Measurements from ENCODE around the gene AP1M2. TPM values are rescaled to one million over a fixed set of nuclear protein-coding genes. Genes with fewer than 3 reads are reported as not detected.
A peak's percentile ranks its signal among the peaks of the same experiment; 100 is the strongest.
"Not testable (repeated sequence)": the region's sequence is repeated elsewhere in the genome, so short reads cannot be mapped to it uniquely, and the experiment has no call there.

AP1M2 gene
- total RNA-seq, 1 experiment from 2014 or later: 154 TPM

DNA sequence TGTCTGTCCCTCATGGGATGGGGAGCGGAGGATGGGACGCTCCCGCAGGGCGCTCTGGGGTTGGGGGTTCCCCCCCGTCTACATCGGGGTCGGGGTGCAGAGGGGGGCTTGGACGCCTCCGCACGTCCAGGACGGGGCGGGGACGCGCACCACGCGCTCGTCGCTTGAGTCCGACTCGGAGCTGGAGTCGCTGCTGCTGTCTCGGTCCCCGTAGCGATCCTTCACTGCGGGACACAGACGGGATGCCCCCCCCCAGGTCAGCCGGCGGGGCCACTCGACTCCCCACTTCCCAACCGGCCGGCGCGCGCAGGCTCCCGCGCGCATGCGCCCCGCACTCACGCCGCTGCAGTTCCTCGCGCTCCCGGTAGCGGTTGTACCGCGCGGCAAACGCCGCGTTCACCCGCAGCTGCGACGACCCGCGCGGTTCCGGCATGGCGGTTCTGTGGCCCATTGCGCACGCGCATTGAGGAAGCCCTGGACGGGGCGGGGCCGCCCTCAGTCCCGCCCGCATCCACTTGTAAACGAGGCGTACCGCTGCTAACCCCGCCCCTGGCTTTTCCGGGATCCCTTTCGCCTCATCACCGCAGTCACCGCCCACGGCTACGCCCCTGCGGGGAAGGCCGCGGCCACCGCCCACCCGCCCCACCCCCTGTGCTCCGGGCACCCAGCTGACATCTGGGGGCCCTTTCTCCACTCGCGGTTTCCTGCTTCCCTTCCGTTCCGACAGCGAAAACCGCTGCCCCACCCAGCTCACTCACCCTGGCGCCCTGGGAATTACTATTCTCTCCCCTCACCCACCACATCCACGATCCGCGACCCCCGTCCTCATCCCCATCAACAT is 21.3 kb downstream of the AP1M2 start, which contains the start of gene KRI1:
TSS of gene KRI1 (minus strand) at position 444 of the 841 bp plus-strand sequence. CDS start at position 433, 11 bp downstream.
- peak; percentile 96 for DNase-seq (ENCODE audit: low spot score)

DNA sequence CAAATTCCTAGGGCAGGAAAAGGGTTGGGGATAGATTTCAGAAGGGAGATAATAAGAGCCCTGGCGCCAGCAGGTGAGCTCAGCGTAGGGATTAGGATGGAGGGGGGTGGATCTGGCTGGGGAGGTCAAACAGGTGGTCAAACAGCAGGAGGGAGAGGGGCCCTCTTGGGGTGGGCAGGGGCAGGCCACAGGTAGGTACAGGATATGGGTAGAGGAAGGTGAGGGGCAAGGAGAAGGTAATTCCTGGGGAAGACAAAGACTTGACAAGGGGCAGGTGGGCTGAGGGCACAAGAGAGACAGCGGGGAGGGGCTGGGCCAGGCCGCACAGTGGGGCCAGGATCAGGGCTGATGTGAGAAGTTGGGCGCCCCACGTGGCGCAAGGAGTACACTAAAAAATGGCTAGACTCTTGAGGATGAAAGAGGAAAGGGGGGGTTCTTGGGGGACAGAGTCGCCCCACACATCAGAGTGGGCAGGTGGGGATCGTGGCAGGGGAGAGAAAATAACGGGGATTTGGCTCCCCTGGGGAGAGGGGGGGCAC is 22.0 kb downstream of the AP1M2 start:
- peak; percentile 59 for DNase-seq (ENCODE audit: low spot score)

DNA sequence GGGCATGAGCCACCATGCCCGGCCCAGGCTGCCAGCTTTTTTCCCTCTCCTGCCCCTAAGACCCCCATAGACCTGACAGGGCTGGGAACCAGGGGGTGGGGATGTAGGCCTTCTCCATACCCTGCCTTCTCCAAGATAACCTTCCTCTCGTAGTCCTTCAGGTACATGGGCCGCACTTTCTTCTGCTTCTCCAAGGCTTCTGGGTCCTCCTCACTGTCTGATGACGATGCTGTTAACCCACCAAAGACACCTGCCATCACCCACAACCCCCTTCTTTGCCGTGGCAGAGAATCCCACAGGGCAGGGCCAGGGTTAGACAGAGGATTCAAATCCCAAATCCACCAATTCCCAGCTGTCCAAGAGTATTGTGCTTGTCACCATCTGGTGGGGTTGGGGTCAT is 24.5 kb downstream of the AP1M2 start:
- no peak for DNase-seq (ENCODE audit: low spot score)

DNA sequence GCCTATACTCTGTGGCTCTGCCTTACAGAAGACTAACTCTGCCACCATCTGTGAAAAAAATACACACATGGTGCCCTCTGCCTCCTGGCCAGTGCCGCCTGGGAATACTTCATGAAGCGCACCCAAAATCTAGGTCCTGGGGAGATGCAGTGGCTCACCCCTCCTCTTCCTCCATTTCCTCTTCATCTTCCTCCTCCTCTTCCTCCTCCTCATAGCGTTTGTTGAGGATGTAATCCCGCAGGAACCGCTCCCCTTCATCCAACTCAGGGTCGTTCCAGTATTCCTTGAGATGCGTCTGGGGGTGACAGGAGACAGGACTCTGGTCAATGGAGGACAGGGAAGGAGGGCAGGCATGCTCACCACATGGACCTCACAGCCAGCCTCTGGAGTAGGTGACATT is 27.0 kb downstream of the AP1M2 start:
- DNase-seq (ENCODE audit: low spot score): no peak

GRCh38 chr19:10557603-10558197 is 29.4 kb downstream of the AP1M2 start:
- DNase-seq (ENCODE audit: low spot score): no peak

DNA sequence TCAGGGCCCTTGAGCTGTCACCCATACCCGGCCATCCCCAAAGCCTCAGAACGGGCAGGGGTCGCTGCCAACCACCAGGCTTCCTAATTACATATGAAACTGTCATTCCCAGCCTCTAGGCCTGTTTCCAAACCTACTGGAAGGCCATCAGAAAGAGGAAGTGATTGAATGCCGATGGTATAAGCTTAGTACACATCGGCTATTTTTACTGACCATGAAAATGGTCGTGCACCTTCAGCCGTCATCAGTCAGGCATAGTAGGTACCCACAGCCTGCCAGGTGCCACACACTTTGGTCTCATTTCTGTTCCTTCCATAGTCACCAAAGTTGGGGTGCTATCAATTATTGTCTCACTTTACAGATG is 31.5 kb downstream of the AP1M2 start:
- no peak for DNase-seq (ENCODE audit: low spot score)

DNA sequence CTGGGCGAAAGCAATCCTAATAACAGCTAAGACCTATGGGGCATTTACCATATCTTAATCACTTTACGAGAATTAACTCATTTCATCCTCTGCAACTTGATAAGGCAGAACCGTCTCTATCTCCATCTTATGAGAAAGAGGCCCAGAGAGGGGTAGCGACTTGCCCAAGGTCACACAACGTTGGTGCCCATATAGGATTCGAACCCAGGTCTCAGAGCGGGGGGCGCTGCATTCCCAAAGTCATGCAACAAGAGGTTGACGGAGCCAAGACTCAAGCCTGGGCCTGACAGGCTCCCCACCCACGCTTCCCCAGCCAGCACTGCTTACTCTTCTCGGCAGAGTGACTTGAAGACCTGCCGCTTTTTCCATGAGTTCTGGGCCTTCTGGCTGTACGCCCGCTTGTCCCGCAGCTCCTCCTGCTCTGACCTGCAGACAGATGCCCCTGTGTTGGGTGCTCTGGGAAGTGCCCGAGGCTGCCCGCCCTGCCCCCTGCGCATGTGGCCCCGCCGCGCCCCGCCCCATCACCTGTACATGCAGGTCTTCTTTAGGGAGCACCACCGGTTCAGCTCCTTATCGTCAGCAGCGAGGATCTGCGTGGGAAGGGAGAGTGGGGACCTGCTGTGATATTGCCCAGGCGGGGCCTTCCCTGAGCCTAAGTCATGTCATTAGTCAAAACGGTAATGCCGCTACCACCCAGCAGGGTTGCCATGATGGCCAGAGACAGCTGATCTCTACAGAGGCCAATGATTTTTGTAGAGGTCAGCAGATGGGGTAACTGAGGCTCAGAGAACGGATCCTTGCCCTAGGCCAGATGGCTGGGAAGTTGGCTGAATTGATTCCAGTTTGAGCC is 32.1 kb downstream of the AP1M2 start:
- no peak for DNase-seq (ENCODE audit: low spot score)

DNA sequence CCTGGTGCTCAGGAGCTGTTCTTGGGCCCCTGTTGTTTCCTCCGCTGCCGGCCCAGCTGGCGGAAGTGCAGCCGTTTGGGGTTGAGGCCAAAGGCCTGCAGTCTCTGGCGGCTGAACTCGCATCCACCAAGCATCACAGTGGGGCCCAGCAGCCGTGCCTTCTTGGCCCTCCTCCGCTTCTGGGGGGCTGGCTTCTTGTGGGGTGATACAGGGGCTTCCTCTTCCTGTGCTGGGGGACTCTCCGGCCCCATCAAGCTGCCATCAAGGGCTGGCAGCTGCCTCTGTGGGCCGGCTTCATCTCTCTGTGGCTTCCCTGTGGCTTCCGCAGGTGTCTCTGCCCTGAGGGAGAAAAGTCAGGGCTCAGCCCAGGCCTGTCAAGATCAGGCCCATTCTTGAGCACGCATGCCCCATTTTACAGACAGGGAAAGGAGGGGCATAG is 33.1 kb downstream of the AP1M2 start:
- no peak for DNase-seq (ENCODE audit: low spot score)

- no peak for DNase-seq (ENCODE audit: low spot score)
These were observed 33.9 kb downstream of the AP1M2 start for GRCh38 chr19:10553087-10553667.

DNA sequence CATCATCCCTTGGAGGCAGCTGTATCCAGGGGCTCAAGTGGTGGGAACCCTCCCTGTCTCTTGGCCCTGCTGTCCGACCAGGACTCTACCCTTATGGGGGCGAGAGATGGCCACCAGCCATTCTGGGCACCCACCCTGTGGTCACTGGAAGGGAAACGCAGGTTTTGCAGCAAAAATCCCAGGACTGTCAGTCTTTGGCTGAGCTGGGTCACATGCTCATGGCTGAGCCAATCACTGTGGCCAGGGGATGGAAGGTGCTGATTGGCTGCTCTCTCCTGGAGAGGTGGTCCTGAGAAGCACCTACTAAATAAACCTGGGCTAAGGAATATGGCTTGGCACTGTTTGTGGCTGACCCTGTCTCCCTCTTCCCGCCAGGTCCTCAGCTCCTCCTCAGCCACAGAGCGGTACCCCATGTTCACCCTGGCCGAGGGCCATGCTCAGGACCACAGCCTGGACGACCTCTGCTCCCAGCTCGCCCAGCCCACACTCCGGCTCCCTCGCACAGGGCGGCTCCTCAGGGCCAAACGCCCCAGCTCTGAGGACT is 34.5 kb downstream of the AP1M2 start:
- peak; percentile 13 for DNase-seq (ENCODE audit: low spot score)

GRCh38 chr19:10551698-10552301 is 35.3 kb downstream of the AP1M2 start:
- DNase-seq (ENCODE audit: low spot score): peak; percentile 59

DNA sequence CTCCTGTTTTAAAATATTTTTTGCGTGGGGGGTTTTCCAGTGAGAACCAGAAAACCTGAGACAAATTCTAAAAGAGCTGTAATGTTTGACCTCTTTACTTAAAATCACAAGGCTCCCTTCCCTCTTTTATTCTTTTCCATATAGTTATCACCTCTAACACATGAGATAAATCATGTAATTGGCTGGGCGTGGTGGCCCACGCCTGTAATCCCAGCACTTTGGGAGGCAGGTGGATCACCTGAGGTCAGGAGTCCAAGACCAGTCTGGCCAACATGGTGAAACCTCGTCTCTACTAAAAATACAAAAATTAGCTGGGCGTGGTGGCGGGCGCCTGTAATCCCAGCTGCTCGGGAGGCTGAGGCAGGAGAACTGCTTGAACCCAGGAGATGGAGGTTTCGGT is 36.1 kb downstream of the AP1M2 start:
- not testable (repeated sequence) for DNase-seq (ENCODE audit: low spot score)

- no peak for DNase-seq (ENCODE audit: low spot score)
These were observed 36.8 kb downstream of the AP1M2 start for GRCh38 chr19:10550336-10550735.

DNA sequence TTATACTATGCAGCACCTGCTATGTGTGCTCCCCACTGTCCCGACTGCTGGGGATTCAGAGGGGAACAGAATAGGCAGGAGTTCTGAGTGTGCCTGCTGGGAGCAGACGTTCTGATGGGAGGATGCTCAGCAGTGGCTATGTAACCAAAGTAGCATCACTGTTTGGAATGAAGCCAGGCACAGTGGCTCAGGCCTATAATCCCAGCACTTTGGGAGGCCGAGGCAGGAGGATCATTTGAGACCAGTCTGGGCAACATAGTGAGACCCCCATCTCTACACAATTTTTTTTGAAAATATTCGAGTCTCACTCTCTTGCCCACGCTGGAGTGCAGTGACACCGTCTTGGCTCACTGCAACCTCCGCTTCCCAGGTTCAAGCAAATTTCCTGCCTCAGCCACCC is 37.4 kb downstream of the AP1M2 start:
- DNase-seq (ENCODE audit: low spot score): no peak

- no peak for DNase-seq (ENCODE audit: low spot score)
These were observed 38.3 kb downstream of the AP1M2 start for GRCh38 chr19:10548746-10549276.

- DNase-seq (ENCODE audit: low spot score): no peak
These were observed 40.3 kb downstream of the AP1M2 start for GRCh38 chr19:10546817-10547216.

DNA sequence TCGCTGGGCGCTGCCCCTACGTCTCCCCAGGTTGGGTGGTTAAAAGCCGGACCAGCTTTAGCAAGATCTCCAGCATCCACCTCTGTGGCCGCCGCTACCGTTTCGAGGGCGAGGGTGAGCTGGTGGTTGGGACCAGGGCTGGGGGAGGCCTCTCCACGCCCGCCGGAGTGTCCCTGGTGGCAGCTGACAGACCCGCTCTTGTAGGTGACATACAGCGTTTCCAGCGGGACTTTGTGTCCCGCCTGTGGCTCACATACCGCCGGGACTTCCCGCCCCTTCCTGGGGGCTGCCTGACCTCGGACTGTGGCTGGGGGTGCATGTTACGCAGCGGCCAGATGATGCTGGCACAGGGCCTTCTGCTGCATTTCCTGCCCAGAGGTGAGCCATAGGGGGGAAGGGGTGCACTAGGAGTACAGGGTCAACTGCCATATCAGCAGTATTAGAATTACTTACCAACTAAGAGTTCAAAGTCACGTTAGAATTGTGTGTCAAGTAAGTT is 42.3 kb downstream of the AP1M2 start:
- DNase-seq (ENCODE audit: low spot score): no peak

GRCh38 chr19:10544242-10544752 is 42.8 kb downstream of the AP1M2 start:
- no peak for DNase-seq (ENCODE audit: low spot score)

DNA sequence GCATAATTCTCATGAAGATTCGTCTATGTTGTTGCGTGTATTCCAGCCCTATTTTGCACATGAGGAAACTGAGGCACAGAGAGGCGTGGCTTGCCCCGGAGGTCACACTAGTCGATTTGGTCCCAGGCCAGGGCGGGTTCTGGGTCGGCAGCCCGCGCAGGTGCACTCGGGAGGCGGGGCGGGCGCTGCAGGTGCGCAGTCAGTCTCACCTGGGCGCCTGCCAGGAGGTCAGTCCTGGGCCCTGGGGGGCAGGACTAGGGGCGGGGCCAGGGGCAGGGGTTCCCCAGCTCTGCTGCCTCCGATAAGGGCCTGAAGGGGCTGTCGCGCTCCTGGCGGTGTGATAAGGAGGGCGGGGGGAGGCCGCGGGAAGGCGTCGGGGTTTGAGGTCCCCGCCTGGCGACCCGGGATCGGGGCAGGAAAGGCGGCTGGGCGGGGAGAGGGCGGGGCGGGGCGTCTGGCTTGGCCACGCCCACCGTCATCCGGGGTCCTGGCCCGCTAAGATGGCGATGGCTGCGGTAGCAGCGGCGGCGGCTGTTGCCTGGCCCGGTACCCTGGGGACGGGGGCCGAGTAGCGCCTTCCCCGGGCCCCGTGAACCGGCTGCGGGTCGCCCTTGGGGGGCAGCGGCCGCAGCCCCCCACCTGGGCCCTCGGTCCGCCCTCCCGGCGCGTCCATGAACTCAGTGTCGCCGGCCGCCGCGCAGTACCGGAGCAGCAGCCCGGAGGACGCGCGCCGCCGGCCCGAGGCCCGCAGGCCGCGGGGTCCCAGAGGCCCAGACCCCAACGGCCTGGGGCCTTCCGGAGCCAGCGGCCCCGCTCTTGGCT is 43.5 kb downstream of the AP1M2 start, which contains the start of gene ATG4D:
TSS of gene ATG4D (plus strand) at position 485 of the 822 bp plus-strand sequence. CDS start at position 672, 187 bp downstream.
- peak; percentile 81 for DNase-seq (ENCODE audit: low spot score)
